NT2/D1 (cell line): ENCODE results near the gene IL1F10.

ENCODE experiments used
- SUZ12 ChIP-seq: IDR thresholded peaks from 2 replicates; pipeline ENCODE4 v1.6.1; 2011; ENCODE audit not compliant: insufficient read length, insufficient read depth; ENCODE audit errors: extremely low read depth
- YY1 ChIP-seq: IDR thresholded peaks from 2 replicates; pipeline ENCODE4 v1.6.1; 2011; ENCODE audit not compliant: insufficient read length, insufficient read depth
- ZNF274 ChIP-seq: IDR thresholded peaks from 2 replicates; pipeline ENCODE4 v1.6.1; 2011; ENCODE audit warnings: mild to moderate bottlenecking, low read depth, low read length

- TF ChIP-seq ZNF274 (no peak), SUZ12 (no peak), YY1 (no peak)
Measured at GRCh38 chr2:113060796-113061195, 7.0 kb upstream of the IL1F10 start.
